Caco-2 (cell line): ENCODE data around the gene KLHL34. TPM values are rescaled to one million over a fixed set of nuclear protein-coding genes. Genes with fewer than 3 reads are reported as not detected.

Source experiments
- BruUV-seq: library from RNA; stranded (reverse); fragments of 400-500 nt; replicated peaks from 2 replicates; lab custom pipeline; 2021; lab: Mats Ljungman, UMichigan
- CTCF ChIA-PET: fragments of 300-600 bp; sonication (Branson Sonifier 250); formaldehyde crosslinking; loops from one replicate; lab custom pipeline; 2022; ENCODE audit warnings: antibody characterized with exemption; lab: Charles Lee
- POLR2A ChIA-PET: fragments of 300-600 bp; sonication (Branson Sonifier 250); formaldehyde crosslinking; loops from one replicate; lab custom pipeline; 2022; ENCODE audit warnings: antibody characterized with exemption; lab: Charles Lee
- DNase-seq, 2 experiments: peaks; one replicate each; pipeline versions ENCODE4 v3.0.0 to v3.0.0-alpha.2; 2020 to 2022
- H3K27me3 ChIP-seq: replicated peaks from 2 replicates; pipeline ENCODE4 v1.6.0; 2011; ENCODE audit warnings: low read length; ENCODE audit not compliant: control insufficient read depth, insufficient read depth
- H3K36me3 ChIP-seq: 2 replicates; pipeline ENCODE4 v1.5.1; 2011; ENCODE audit warnings: low read length; ENCODE audit not compliant: control insufficient read depth, insufficient read depth
- H3K4me1 ChIP-seq: fragments of 250-450 bp; sonication (Bioruptor Pico); 2 replicates; pipeline ENCODE4 v1.5.1; 2020; ENCODE audit warnings: mild to moderate bottlenecking
- H3K4me3 ChIP-seq: 2 replicates; pipeline ENCODE4 v1.5.1; 2011; ENCODE audit warnings: low read depth, mild to moderate bottlenecking, control low read depth, low read length
- H3K9me3 ChIP-seq: fragments of 250-450 bp; sonication (Bioruptor Pico); 2 replicates; pipeline ENCODE4 v1.5.1; 2020; ENCODE audit warnings: mild to moderate bottlenecking, moderate library complexity
- H3K27ac Mint-ChIP-seq: one replicate; pipeline ENCODE4 v1.8.0; 2022; ENCODE audit warnings: mixed read lengths; ENCODE audit not compliant: unreplicated experiment
- H3K27me3 Mint-ChIP-seq: one replicate; pipeline ENCODE4 v1.8.0; 2022; ENCODE audit warnings: mixed read lengths; ENCODE audit not compliant: insufficient read depth, unreplicated experiment
- H3K36me3 Mint-ChIP-seq: one replicate; pipeline ENCODE4 v1.8.0; 2022; ENCODE audit warnings: mild to moderate bottlenecking, mixed read lengths; ENCODE audit not compliant: insufficient read depth, unreplicated experiment
- H3K4me1 Mint-ChIP-seq: one replicate; pipeline ENCODE4 v1.8.0; 2022; ENCODE audit warnings: low read depth, mixed read lengths; ENCODE audit not compliant: unreplicated experiment
- H3K4me3 Mint-ChIP-seq: one replicate; pipeline ENCODE4 v1.8.0; 2022; ENCODE audit warnings: mild to moderate bottlenecking, moderate library complexity, mixed read lengths; ENCODE audit not compliant: unreplicated experiment
- H3K9me3 Mint-ChIP-seq: one replicate; pipeline ENCODE4 v1.8.0; 2022; ENCODE audit warnings: mixed read lengths; ENCODE audit not compliant: unreplicated experiment
- CTCF ChIP-seq, 2 experiments: fragments of 200-600 bp in 1 of 2; IDR thresholded peaks; 1 replicate in 1 of 2; 2 replicates in 1 of 2; pipeline versions ENCODE4 v1.5.1 to v1.8.0; 2011 to 2022; ENCODE audit warnings: antibody characterized with exemption in 1 of 2, control low read depth in 1 of 2, inconsistent platforms in 1 of 2, low read depth in 1 of 2, low read length in 1 of 2, mild to moderate bottlenecking in 1 of 2, moderate library complexity in 1 of 2; ENCODE audit not compliant: insufficient read depth in 1 of 2, severe bottlenecking in 1 of 2, unreplicated experiment in 1 of 2
- intact Hi-C: fragments of 100-400 bp; cut with micrococcal nuclease; formaldehyde crosslinking; loops from one replicate; pipeline ENCODE4 v1.10.0; 2022; ENCODE audit not compliant: unreplicated experiment
- total RNA-seq: library from RNA; stranded (reverse); gene quantifications from 2 replicates; pipeline ENCODE4 v1.2.3, GENCODE V29; 2022

Gene KLHL34
- total RNA-seq, 1 experiment from 2014 or later: not detected

GRCh38 chrX:21616386-21616785 is 41.7 kb downstream of the KLHL34 start:
- CTCF ChIA-PET: no interaction called here
- BruUV-seq: no TSS peak
- Mint-ChIP-seq H3K4me3 (no peak overlapping the region), H3K4me1 (no peaks in the 10 kb centered on the region), H3K9me3 (no peaks in the 10 kb centered on the region), H3K27ac (no peak overlapping the region), H3K27me3 (no peaks in the 10 kb centered on the region), H3K36me3 (no peaks in the 10 kb centered on the region)
- DNase-seq: no peak
- POLR2A ChIA-PET: no interaction called here
- H3K4me3 ChIP-seq: no peak overlapping the region
- TF ChIP-seq CTCF (IDR thresholded peaks at IDR 0.05; ENCODE audit: insufficient read depth in 1 of 2, low read depth in 1 of 2, low read length in 1 of 2, severe bottlenecking in 1 of 2, unreplicated experiment in 1 of 2): no peak
- H3K9me3 ChIP-seq: no peaks in the 10 kb centered on the region
- intact Hi-C loops: no loop called here
- no peaks in the 10 kb centered on the region for H3K27me3 ChIP-seq
- H3K4me1 ChIP-seq: no peaks in the 10 kb centered on the region
- no peaks in the 10 kb centered on the region for H3K36me3 ChIP-seq

GRCh38 chrX:21612154-21612553 is 46.0 kb downstream of the KLHL34 start:
- Mint-ChIP-seq H3K4me3 (no peak overlapping the region), H3K36me3 (no peaks in the 10 kb centered on the region), H3K27me3 (no peaks in the 10 kb centered on the region), H3K9me3 (no peaks in the 10 kb centered on the region), H3K27ac (no peak overlapping the region), H3K4me1 (no peaks in the 10 kb centered on the region)
- intact Hi-C loops: no loop called here
- H3K4me3 ChIP-seq: no peak overlapping the region
- DNase-seq: no peak
- ChIA-PET POLR2A (no interaction called here), CTCF (no interaction called here)
- no peaks in the 10 kb centered on the region for H3K4me1 ChIP-seq
- BruUV-seq: no TSS peak
- no peaks in the 10 kb centered on the region for H3K9me3 ChIP-seq
- H3K36me3 ChIP-seq: no peaks in the 10 kb centered on the region
- H3K27me3 ChIP-seq: no peaks in the 10 kb centered on the region
- TF ChIP-seq CTCF (IDR thresholded peaks at IDR 0.05; ENCODE audit: insufficient read depth in 1 of 2, low read depth in 1 of 2, low read length in 1 of 2, severe bottlenecking in 1 of 2, unreplicated experiment in 1 of 2): no peak

- Mint-ChIP-seq H3K4me3 (no peak overlapping the region), H3K4me1 (no peaks in the 10 kb centered on the region), H3K27ac (no peak overlapping the region), H3K9me3 (no peaks in the 10 kb centered on the region), H3K27me3 (no peaks in the 10 kb centered on the region), H3K36me3 (no peaks in the 10 kb centered on the region)
- Histone ChIP-seq H3K9me3 (no peaks in the 10 kb centered on the region), H3K4me3 (no peak overlapping the region), H3K27me3 (no peaks in the 10 kb centered on the region), H3K4me1 (no peaks in the 10 kb centered on the region), H3K36me3 (no peaks in the 10 kb centered on the region)
- TF ChIP-seq CTCF (IDR thresholded peaks at IDR 0.05; ENCODE audit: insufficient read depth in 1 of 2, low read depth in 1 of 2, low read length in 1 of 2, severe bottlenecking in 1 of 2, unreplicated experiment in 1 of 2): no peak
- DNase-seq: no peak
- intact Hi-C loops: no loop called here
- POLR2A ChIA-PET: no interaction called here
- CTCF ChIA-PET: no interaction called here
- BruUV-seq: no TSS peak
Observed at GRCh38 chrX:21610168-21610567, 48.0 kb downstream of the KLHL34 start.
